GM12873 (cell line): ENCODE measurements around the gene PEF1.
A peak's percentile ranks its signal among the peaks of the same experiment; 100 is the strongest.

Experiments
- TF ChIP-seq, protein P1 (sequence below): IDR thresholded peaks from 2 replicates; pipeline ENCODE4 v1.5.1; 2012; ENCODE audit warnings: low read depth, mild to moderate bottlenecking, moderate library complexity, low read length, control low read depth; ENCODE audit not compliant: insufficient read depth; ENCODE audit errors: missing control alignments

Gene PEF1

DNA sequence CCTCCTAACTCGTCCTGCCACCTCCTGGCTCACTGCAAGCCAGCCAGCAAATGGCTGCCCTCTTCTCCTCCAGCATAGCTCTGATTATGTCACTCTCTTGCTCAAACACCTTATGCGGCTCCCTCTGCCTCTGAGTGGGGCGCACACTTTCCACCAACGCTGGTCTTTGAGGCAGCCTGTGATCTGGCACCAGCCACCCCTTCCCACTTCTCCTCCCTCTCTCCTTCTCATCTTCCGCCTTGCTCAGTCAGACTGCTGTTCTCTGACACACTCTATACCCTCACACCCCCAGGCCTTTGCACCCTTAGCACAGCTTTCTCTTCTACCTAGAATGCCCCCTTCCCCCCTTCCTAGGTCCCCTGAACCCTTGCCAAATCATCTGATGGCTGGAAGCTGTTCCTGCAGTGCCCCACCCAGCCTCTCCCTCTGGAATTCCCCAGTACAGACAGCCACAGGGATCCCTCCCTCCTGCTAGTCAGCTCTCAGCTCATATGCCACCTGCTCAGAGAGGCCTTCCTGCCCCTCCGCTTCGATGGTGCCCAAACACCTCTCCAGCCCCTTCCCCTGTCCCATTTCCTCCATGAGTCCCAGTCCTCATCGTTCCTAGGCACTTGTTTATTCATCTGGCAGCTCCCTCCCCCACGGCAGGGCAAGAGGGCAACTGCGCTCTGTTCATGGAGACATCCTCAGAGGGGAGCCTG is 21.7 kb upstream of the PEF1 start:
- TF ChIP-seq, protein P1, sequence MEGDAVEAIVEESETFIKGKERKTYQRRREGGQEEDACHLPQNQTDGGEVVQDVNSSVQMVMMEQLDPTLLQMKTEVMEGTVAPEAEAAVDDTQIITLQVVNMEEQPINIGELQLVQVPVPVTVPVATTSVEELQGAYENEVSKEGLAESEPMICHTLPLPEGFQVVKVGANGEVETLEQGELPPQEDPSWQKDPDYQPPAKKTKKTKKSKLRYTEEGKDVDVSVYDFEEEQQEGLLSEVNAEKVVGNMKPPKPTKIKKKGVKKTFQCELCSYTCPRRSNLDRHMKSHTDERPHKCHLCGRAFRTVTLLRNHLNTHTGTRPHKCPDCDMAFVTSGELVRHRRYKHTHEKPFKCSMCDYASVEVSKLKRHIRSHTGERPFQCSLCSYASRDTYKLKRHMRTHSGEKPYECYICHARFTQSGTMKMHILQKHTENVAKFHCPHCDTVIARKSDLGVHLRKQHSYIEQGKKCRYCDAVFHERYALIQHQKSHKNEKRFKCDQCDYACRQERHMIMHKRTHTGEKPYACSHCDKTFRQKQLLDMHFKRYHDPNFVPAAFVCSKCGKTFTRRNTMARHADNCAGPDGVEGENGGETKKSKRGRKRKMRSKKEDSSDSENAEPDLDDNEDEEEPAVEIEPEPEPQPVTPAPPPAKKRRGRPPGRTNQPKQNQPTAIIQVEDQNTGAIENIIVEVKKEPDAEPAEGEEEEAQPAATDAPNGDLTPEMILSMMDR, result no peak

DNA sequence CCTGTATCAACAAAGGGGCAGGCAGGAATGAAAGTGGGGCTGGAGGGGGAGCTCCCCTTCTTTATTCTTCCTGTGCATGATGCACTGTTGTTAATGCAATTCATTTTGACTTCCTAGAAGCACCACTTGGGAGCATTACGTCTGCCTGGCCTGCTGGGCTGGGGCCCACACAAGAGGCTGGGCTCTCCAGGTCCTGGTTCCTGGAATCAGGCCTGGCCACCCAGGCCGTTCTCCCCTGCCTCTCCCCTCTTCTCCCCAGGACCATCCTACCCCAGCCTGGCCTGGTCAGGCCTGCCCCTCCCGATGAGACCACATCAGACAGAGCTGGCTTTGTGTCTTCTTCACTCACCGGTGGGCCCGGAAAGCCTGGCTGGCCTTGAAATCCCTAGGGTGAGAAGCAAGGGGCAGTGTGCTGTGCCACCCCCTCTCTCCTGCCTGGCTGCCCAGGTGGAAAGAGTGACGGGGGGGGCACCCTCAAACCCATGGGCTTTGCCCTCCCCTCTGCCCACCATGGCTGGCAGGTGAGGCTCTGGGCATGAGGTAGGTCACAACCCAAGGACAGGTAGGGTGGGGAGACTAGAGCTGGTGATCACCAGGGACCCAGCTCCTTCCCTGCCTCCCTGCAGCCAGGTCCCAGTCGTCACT is 20.7 kb upstream of the PEF1 start:
- TF ChIP-seq, protein P1, result no peak

DNA sequence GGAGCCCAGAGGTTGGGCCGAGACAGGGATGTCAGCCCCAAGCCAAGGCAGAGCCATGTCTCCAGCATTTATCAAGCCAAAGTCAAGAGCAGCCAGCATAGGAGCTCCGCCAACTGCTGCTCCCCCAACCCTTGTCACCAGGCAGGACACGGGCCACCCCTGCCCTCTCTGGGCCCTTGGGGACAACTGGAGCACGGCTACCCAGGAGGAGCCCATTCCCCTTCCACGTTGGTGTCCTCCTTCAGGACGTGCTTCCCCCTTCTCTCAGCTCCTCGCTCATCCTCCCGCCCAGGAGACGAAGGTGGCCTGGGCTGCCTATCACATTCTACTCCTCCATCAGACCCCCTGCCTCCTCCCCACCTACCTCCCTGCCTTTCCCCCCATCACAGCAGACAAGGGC is 19.9 kb upstream of the PEF1 start:
- TF ChIP-seq, protein P1, result no peak

DNA sequence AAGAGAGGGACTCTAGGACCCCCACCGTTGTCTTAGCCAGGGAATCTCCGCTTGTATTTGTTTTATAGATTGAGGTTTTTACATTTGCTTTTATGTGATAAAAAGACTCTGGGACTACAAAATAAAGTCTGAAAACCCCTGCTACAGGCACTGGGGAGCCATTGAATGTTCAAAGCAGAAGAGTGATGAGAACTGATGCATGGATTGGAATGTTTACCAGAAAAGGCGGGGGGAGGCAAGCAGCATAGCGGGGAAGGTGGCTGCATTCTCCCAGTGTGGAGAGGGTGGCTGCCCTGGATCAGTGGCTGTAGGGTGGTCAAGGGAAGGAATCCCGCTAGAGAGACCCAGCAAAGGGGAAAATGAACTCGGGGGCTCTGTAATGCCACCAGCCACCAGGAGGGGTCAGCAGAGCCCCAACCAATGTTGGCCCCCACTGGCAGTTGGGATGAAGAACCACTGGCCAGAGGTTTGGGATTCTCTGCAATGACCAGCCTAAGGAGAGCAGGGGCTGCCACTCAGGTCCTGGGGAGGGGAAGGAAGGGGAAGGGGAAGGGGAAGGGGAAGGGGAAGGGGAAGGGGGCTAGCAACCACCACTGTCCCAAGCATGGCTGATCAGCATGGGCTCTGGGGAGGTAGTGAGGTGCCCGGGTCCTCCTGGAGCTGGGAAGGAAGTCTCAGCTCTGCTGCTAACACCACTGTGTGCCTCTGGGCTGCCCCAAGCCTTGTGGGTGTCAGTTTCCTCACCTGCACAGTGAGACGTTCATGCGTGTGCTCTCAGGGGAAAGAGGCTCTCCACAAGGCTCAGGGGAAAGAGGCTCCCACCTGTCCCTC is 19.2 kb upstream of the PEF1 start:
- TF ChIP-seq, protein P1, result peak; percentile 94

DNA sequence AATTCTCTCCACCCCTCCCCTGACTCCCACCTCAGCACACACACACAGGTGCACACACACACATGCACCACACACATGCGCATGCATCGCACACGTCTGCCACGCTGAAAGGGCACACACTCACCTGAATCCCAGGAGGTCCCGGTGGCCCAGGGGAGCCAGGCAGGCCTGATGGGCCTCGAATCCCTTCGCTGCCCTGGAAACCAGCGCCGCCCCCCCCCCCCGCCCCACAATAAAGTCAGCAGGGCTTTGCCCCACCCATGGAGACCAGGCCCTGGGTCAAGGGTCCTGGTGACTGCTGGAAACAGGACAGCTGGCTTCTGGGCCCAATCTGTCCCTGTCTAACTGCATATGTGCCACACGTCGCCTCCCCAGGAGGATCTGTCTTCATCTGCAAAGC is 17.8 kb upstream of the PEF1 start:
- TF ChIP-seq, protein P1, result no peak

DNA sequence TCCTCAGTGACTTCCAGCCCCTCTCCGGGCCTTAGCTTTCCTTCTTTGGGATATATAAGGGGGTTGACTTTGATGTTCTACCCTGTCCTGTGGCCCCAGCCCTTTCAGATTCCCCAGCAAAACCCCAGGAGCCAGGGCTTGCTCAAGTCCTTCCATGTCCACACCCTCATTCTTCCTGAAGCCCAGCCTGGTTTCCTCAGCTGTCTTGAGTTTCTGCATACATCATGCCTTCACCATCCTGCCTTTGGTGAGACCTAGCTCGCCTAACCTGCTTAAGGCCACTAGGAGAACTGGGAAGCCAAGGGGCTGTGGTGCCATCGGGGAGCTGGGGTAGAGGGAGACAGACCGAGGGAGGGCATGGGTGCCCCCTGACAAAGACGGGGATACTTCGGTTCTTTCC is 17.2 kb upstream of the PEF1 start:
- TF ChIP-seq, protein P1, result no peak

DNA sequence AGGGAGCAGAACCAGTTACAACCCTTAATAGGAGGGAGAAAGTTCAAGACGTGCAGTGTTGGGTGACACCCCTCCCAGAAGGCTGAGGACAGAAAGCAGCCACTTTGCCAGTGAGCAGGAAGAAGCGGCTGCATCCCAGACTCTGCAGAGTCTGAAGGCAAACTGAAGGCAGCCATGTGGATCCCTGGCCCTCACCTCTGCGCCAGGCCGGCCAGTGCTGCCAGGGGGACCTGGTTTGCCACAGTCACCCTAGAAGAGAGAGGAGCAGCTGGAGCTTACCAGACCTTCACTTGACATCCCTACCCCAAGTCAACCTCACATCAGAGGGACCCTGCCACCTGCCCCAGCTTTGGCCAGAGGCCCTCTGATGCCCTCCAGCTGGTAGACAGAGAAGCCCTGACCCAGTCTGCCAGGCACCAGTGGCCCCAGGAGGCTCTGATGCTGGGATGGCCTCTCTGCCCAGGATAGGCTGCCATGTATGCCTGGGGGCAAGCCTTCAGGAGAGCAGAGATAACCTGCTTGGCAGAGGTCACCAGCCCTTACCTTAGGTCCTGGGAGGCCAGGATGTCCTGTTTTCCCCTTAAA is 16.3 kb upstream of the PEF1 start:
- TF ChIP-seq, protein P1, result no peak
